ENCODE measurements around the gene TCEANC2.
A peak's percentile ranks its signal among the peaks of the same experiment; 100 is the strongest.
"Not testable (repeated sequence)": the region's sequence is repeated elsewhere in the genome, so short reads cannot be mapped to it uniquely, and the experiment has no call there.

The TCEANC2 gene

DNA sequence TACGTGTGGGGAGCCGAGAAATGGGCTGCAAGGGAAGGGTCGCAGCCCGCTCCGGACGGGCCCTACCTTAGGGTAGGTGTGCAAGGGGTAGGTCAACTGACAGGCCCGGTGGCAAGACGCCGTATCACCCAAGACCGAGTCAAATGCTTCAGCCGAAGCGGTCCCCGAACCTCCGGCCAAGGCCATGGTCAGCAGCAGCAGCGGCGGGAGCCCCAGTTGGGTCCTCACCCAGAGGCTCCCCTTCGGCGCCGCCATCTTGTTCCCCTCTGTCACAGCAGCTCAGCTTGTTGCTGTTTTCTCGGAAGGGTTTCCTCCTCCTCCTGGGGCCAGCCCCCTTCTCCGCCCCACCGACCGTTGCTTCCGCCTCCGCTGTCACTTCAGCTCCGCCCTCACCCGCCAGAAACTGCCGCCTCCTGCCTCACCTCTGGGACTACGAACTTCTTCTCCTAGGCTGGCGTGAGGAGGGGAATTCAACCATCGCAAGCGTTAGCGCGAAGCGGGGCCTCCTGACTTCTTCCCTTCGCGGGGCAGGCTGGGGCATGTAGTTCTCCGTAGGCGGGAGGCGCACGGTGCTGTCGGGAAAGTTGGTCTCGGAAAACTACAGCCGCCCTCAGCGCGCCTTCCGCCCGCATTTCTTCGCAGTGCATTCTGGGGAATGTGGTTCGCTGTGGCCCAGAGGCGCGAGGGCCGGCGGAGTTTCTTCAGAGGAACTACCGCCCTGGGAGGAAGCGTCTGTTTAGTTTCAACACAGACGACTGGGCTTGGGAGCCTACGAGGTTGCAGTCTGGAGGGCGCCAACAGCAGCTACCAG is at the start of gene TCEANC2, which contains the start of gene TMEM59:
Gene TCEANC2 (plus strand): TSS at position 675 of the 811 bp plus-strand sequence. CDS start 815 bp downstream, outside the sequence.
Gene TMEM59 (minus strand): TSS at position 271 of the 811 bp plus-strand sequence. CDS start 16 bp downstream, at position 255.
- DNase-seq (ENCODE audit: low read depth in 2 of 2, low spot score in 1 of 2) = peak; percentile 92 to 97

DNA sequence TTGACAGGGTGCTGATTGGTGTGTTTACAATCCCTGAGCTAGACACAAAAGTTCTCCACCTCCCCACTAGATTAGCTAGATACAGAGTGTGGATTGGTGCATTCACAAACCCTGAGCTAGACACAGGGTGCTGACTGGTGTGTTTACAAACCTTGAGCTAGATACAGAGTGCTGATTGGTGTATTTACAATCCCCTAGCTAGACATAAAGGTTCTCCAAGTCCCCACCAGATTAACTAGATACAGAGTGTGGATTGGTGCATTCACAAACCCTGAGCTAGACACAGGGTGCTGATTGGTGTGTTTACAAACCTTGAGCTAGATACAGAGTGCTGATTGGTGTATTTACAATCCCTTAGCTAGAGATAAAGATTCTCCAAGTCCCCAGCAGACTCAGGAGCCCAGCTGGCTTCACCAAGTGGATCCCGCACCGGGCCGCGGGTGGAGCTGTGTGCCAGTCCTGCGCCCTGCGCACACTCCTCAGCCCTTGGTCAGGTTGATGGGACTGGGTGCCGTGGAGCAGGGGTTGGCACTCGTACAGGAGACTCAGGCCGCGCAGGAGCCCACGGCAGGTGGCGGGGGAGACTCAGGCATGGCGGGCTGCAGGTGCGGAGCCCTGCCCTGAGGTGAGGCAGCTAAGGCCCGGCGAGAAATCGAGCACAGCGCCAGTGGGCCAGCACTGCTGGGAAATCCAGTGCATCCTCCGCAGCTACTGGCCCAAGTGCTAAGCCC is 49.5 kb upstream of the TCEANC2 start:
- not testable (repeated sequence) for DNase-seq (ENCODE audit: low read depth in 2 of 2, low spot score in 1 of 2)

DNA sequence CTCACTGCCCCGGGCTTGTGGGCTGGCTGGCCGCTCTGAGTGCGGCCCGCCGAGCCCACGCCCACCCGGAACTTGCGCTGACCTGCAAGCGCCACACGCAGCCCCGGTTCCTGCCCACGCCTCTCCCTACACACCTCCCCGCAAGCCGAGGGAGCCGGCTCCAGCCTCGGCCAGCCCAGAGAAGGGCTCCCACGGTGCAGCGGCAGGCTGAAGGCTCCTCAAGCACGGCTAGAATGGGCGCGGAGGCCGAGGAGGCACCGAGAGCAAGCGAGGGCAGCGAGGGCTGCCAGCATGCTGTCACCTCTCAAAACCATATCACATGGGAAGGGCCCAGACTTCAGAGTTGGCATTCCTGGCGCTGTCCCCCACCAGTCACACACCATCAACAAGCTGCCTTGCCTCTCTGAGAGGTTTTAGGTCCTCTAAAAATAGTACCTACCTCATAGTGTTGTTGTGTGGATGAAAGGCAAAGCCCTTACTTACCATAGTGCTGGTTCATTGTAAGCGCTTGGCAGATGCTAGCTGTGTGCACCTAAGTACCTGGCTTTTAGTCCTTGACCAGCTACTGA is 48.8 kb upstream of the TCEANC2 start:
- DNase-seq (ENCODE audit: low read depth in 2 of 2, low spot score in 1 of 2) = no peak

DNA sequence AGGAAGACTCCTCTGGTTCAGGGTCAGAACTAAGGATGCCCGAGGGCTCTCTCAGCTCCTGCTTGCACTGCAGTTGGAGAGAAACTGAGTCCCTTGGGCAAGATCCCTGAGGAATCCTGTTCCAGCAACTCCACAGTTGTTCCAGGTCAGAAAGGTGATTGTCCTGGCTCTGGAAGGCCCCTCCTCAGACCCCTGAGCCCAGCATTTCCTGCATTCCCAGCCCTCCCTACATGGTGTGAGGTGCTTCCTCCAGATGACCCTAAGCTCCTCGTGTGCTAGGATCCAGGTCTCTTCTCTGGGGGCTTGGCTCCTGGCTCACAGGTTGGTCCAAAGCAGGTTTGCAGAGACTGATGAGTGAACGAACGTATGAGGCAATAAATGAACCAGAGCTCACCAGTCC is 46.9 kb upstream of the TCEANC2 start:
- DNase-seq (ENCODE audit: low read depth in 2 of 2, low spot score in 1 of 2) = no peak

DNA sequence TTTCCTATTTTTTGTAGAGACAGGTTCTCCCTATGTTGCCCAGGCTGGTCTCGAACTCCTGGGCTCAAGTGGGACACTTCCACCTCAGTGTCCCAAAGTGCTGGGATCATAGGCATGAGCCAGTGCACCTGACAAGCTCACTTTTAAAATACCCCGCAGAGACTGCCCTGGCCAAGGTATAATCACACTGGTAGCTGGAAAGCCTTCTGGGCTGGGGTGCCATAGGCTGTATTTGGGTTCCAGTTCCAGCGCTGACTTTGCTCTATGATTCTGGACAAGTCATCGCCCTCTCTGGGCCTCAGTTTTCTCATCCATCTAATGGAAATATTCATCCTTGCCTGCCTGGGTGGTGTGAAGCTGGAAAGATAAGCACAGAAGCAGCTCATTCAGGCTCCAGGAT is 45.8 kb upstream of the TCEANC2 start:
- no peak for DNase-seq (ENCODE audit: low read depth in 2 of 2, low spot score in 1 of 2)

DNA sequence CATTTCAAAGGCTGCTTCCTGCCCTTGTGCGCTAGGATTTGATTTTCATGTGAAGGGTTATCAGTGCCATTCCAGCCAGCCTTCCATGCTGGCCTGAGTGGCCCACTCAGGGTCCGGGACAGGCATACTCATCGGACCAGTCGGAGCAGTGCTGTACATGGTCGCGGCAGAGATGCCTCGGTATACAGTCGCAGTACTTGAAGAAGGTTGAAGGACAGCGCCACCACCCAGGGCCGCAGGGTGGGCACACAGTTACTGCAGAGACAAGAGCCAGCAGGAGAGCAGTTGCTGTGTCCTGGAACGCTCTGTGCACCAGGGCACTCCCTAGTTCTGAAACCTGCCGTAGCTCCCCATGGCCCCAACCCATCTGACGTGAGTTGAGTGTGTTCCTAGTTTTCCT is 44.5 kb upstream of the TCEANC2 start:
- DNase-seq (ENCODE audit: low read depth in 2 of 2, low spot score in 1 of 2) = no peak

DNA sequence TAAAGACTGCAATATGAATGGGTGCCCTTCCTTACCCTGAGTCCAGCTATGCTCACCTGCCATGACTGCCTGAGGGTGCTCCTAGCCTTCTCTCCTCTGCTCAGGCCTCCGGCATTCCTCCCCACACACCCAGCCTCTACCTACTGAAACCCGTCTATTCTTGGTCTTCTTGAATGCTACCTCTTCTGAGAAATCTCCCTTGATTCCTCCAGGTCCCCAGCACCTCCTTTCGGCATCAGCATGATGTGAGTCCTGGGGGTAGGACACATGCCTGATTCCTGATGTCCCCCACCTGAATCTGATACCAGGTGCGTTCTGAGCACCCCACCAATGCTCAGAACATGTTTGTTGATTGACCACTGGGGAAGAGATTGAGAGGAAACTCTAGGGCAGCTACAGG is 44.0 kb upstream of the TCEANC2 start:
- DNase-seq (ENCODE audit: low read depth in 2 of 2, low spot score in 1 of 2) = no peak

DNA sequence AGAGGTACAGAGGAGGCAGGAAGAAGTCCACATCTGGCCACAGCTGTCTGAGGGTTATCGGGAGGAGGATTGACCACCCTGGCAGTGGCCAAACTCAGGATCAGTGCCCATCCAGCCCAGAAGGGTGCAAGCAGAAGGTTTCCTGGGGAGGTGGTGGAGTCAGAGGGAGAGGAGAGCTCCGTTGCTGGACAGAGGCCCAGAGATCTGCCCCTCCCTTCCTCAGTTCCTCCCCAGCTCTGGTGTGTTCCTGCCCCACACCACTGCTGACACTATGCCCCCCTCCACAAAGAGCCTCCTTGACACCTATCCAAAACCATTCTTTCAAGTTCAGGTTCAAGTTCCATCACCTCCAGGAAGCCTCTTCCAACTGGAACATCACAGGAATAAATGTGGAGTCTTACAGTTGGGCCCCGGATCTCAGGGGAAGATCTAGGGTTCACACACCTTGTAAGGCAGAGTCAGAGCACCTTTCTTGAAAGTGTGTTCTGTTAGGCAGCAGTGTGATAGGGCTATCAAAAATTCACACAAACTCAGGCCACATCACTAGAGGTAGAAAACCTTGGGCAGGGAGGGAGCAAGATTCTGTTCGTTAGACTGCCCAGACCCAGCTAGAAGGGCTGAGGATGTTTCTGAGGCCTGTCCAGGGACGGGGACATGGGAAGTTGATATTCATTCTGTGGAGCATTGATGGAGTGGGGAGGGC is 42.8 kb upstream of the TCEANC2 start:
- DNase-seq (ENCODE audit: low read depth in 2 of 2, low spot score in 1 of 2) = no peak

DNA sequence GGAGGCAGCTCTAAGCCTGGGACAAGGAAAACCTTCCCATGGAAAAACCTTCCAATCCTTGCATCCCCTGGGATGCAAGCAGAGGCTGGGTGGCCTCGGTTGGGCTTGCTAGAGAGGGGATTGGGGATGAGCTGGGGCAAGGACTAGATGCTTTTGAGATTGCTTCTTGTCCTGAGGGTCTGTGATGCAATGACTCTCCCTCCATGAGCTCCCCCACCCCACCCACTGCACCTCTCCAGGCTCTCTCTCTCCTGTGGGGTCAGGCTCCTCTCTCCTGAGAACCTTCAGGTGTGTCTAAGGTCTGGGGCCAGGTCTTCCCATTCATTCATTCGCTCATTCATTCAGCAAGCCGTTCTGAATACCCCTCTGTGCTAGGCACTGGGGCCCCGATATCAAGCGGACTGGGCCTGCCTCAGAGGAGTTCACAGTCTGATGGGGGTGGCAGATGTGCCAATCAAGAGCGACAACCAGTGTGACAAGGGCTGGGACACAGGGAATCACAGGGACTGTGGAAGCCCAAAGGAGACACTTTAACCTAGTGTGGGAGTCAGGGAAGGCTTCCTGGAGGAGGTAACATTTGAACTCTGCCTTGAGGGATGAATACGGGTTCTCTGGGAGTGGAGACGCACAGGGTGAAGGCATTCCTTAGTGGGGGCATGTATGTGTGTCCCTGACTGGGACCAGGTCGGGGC is 41.9 kb upstream of the TCEANC2 start:
- DNase-seq (ENCODE audit: low read depth in 2 of 2, low spot score in 1 of 2) = no peak

DNA sequence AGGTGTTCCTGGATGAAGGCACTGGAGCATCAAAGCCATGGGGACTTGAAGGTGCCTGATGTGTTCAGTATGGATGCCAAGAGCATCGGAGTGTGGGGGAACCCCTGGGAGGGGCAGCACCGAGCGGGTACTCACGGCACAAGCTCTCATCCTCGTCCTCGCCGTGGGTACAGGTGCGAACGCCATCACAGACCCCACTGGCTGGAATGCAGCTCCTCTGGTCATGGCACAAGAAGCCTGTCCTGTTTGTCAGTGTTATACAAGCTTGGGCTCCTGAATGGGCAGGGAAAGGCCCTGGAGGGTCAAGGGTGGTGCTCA is 41.4 kb upstream of the TCEANC2 start:
- no peak for DNase-seq (ENCODE audit: low read depth in 2 of 2, low spot score in 1 of 2)

DNA sequence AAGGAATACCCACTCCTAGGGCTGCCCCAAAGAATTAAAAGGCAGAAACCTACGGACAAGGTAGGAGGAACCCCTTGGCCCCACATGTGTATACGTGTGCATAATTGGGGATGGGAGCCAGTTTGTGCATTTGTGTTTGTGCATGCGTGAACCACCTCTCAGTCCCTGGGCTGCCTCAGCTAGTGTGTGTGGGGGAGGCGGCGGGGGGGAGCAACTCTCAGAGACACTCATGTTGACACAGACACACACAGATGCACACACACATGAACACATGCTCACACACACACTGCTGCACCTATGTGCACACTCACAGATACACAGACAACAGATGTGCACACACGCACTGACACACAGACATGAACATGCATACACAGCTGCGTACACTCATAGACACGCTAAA is 40.5 kb upstream of the TCEANC2 start:
- DNase-seq (ENCODE audit: low read depth in 2 of 2, low spot score in 1 of 2) = no peak

DNA sequence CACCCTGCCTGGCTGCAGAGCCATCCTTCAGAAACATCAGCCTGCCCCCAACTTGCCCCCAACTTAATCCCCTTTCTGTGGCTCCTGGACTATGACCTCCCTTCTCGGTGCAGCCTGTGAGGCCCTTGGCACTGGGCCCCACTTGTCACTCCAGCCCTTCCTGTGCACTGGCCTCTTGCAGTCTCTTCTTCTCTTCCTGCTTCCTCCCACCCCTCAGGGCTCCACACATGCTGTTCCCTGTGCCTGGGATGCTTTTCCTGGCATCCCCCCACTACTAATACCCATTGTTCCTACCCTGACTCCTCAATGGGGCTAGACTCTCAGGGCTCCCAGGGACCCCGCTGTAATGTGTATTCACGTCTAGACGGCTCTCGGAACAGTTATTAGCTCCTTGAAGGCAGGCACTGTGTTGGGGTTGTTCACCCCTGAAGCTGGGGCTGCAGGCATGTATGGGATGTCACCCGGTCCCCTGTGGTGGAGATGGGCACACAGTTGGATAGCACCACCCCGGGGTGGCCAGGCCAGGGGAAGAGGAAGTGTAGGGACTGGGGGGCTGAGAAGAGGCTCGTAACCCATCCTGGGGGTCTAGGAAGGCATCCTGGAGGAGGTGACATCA is 39.9 kb upstream of the TCEANC2 start:
- DNase-seq (ENCODE audit: low read depth in 2 of 2, low spot score in 1 of 2) = no peak

DNA sequence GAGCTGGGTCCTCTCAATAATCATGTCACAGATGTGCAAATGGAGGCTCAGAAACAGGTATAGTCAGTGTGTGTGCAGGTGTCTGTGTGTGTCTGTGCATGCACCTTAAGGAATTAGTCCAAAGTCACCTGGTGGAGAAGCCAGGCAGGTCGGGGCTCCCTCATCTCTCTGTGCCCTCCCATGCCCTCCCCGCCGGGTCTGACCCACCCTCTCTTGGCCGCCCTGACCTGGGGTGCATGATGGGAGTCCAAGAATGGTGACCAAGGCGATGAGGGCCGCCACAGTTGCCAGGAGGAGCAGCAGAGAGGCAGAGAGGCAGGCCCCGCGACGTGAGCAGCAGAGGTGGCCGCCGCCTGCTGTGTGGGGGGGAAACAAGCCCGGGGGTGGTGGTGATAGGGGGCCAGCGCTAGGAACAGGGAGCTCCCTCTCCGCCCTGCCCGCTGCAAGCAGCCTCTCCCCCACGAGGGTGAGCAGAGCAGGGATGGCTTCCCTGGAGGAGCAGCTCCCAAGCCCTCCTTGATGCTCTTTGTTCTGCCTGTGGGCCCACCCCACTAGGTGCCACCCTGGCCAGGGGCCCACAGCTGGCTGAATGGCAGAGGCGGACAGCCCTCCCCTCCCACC is 39.3 kb upstream of the TCEANC2 start:
- DNase-seq (ENCODE audit: low read depth in 2 of 2, low spot score in 1 of 2) = no peak

DNA sequence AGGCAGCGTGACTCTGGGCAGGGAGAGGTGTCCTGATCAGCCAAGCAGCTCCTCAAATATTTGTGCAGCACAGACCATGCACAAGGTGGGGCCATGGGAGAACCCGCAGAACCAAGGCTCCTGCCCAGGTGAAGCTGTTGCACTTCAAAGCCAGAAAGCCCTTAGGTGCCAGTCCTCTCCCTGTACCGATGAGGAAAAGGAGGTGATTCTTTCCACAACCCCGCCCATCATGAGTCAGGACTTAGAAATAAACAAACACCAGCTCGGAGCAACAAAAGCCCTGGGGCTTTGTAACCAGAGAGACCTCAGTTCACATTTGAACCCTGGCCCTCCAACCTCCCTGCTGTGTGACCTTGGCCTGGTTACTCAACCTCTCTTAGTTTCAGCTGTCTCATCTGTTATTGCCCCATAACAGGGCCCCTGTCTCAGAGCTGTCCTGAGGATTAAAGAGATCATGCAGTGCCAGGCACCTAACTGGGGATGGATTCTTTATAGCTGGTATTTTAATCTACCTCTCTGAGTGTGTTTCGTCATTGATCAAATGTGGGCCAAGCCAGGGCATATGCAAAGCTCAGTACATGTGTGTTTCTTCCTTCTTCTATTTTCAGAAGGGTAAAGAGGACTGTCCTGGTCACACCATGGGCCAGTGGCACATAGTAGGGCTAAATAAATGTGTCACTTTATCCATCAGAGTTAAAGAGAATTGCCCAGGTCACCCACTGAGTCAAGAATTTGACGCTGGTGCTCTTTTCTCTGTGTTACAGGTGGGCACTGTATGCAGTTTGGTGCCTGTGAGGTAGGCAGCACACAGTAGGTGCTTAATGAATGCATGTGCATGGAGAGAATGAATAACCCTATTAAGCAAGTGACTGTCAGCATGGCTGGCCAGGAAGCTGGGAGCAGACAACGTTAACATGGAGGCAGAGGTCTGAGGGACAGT is 36.8 kb upstream of the TCEANC2 start:
- DNase-seq (ENCODE audit: low read depth in 2 of 2, low spot score in 1 of 2) = no peak

DNA sequence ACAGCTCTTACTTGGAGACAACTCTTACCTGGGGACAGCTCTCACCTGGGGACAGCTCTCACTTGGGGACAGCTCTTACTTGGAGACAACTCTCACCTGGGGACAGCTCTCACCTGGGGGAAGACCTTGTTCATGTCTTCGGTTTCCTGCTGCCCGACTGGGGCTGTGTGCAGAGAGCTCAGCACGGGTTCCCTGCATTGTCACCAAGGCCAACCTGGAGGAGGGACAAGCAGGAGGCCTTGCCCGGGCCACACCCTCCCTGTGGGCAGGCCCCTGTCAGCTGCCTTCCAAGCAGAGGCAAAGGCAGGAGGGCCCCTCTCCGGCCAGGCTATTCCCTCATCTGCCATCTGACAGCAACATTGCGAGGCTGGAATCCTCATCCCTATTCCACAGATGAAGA is 35.4 kb upstream of the TCEANC2 start, which contains the start of gene LDLRAD1:
Gene LDLRAD1 (minus strand): TSS at position 208 of the 400 bp plus-strand sequence. CDS start 74 bp downstream, at position 134.
- DNase-seq (ENCODE audit: low read depth in 2 of 2, low spot score in 1 of 2) = no peak

DNA sequence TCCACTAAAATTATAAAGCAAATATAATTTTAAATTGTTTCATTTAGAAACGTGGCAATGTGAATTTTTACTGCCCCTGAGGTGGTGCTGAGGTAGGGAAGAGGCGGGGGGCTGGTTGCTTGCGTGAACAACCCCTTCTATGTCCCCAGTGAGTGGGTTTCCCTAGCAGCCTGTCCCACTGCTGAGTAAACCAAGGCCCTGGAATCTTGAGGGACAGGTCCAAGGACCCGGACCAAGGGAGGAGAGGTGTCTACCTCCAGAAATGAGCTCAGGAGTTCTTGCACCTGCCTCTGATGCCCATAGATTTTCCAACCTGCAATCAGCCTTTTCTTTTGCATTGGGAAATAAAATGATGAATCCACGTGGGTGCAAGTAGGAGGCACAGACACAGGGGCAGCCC is 34.8 kb upstream of the TCEANC2 start:
- DNase-seq (ENCODE audit: low read depth in 2 of 2, low spot score in 1 of 2) = no peak

DNA sequence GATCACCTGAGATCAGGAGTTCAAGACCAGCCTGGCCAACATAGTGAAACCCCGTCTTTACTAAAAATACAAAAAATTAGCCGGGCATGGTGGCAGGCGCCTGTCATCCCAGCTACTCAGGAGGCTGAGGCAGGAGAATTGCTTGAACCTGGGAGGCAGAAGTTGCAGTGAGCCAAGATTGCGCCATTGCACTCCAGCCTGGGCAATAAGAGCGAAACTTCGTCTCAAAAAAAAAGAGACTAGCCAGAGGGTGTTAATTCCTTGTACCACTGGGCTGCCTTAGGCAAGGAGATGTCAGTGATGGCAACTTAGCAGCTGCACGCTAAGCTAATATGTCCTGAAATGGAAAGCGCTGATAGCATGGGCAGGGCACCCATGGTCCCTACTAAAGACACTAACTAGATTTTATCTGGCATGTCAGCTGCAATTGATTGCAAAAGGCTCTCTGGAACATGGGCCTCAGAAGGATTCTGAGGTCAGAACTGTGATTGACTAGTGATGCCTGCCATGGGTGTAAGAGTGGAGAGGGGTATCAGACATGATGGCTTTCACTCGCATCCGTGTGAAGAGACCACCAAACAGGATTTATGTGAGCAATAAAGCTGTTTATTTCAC is 33.7 kb upstream of the TCEANC2 start:
- DNase-seq (ENCODE audit: low read depth in 2 of 2, low spot score in 1 of 2) = not testable (repeated sequence)

DNA sequence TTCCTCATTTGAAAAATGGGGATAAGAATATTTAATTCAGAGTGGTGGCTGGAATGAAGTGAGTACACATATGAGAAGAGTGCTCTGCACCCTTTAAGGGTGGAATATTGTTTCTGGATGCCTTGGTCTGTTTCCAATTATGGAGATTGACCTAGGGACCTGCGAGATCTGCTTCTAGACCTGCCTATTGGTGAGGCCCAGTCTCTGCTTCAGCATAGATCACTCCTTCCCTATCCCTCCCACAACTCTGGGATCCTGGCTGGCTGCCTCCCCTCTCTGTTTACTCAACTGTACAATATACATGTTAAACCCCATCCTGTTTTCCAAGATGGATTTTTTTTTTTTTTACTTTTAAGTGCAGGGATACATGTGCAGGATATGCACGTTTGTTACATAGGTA is 29.1 kb upstream of the TCEANC2 start:
- no peak for DNase-seq (ENCODE audit: low read depth in 2 of 2, low spot score in 1 of 2)
